Uterus (tissue), 2 donors: ENCODE measurements around the gene FRMD5.

ENCODE experiments used
- POLR2A ChIP-seq, 2 donors: fragments of 450-650 bp; IDR thresholded peaks; one replicate each; pipeline ENCODE4 v1.6.1; 2016; ENCODE audit warnings: antibody characterized with exemption in 2 of 2, mild to moderate bottlenecking in 1 of 2, moderate library complexity in 1 of 2
- TF ChIP-seq, protein P1 (sequence below), 4 experiments: fragments of 200-600 bp in 2 of 4; fragments of 450-650 bp in 2 of 4; sonication (generic) in 2 of 4; IDR thresholded peaks; one replicate each; pipeline ENCODE4 v1.5.1; 2016 to 2019; ENCODE audit warnings: antibody characterized with exemption in 4 of 4, mild to moderate bottlenecking in 2 of 4, moderate library complexity in 1 of 4

GRCh38 chr15:44092221-44092620 lies 102.8 kb downstream of the FRMD5 start:
- TF ChIP-seq, protein P1, sequence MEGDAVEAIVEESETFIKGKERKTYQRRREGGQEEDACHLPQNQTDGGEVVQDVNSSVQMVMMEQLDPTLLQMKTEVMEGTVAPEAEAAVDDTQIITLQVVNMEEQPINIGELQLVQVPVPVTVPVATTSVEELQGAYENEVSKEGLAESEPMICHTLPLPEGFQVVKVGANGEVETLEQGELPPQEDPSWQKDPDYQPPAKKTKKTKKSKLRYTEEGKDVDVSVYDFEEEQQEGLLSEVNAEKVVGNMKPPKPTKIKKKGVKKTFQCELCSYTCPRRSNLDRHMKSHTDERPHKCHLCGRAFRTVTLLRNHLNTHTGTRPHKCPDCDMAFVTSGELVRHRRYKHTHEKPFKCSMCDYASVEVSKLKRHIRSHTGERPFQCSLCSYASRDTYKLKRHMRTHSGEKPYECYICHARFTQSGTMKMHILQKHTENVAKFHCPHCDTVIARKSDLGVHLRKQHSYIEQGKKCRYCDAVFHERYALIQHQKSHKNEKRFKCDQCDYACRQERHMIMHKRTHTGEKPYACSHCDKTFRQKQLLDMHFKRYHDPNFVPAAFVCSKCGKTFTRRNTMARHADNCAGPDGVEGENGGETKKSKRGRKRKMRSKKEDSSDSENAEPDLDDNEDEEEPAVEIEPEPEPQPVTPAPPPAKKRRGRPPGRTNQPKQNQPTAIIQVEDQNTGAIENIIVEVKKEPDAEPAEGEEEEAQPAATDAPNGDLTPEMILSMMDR (IDR thresholded peaks at IDR 0.05): no peak
- no peak for TF ChIP-seq POLR2A (IDR thresholded peaks at IDR 0.05)
